HG02623 (cell line): Measurements from ENCODE around the gene RUNDC3A.
A peak's percentile ranks its signal among the peaks of the same experiment; 100 is the strongest.
"Not testable (repeated sequence)": the region's sequence is repeated elsewhere in the genome, so short reads cannot be mapped to it uniquely, and the experiment has no call there.

Experiments
- ATAC-seq: cut with Tn5 transposase; IDR thresholded peaks from one replicate; pipeline ENCODE4 v1.9.1; 2021; ENCODE audit warnings: moderate library complexity; ENCODE audit not compliant: unreplicated experiment

RUNDC3A gene

DNA sequence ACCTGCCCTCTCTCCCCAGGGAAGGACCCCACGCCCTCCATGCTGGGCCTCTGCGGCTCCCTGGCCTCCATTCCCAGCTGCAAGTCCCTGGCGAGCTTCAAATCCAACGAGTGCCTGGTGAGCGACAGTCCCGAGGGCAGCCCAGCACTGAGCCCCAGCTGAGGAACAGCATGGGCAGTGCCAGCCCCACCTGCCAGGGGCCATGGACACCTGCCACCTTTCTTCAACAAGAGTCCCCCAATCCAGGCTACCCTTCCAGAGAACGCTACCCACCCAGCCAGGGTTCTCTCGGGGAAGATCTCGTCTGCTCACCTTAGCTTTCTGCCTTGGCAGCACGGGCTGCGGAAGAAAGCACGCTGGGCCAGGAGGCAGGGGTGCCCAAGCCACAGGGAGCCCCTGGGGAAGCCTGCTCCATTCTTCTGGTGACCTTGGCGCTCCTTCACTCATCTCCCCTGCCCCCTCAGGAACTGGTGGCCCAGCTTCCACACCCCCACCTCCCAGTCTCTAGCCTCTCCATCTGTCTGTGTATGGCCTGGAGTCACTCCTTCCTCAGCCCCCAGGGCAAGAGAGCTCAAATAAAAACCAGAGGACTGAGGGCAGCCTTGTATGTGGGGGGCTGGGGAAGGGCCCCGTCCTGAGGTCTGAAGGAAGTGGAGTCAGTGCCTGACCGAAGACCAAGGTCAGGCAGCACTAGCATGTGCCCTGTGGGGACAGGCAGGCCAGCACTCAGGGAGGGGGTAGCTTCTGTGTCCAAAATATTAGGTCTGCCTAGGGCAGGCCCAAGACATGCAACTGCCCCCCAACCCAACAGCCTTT, 9.9 kb downstream of the RUNDC3A start:
- no peak for ATAC-seq

DNA sequence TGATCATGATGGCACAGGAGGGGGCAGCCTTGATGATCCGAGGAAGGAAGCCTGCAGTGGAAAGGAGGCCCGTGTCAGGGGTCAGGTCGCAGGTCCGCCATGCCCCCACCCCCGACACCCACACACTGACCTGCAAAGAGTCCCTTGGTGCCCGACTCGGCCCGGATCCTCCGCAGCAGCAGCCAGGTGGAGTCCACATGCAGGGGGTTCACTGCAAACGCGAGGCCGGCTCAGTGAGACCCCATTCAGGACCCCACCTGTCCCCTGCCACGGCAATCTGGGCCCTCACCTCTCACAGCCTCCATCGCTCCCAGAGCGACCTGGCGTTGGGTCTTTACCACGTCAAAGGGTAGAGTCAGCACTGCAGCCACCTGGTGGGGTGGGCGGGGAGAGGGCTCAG, 11.7 kb downstream of the RUNDC3A start:
- no peak for ATAC-seq

DNA sequence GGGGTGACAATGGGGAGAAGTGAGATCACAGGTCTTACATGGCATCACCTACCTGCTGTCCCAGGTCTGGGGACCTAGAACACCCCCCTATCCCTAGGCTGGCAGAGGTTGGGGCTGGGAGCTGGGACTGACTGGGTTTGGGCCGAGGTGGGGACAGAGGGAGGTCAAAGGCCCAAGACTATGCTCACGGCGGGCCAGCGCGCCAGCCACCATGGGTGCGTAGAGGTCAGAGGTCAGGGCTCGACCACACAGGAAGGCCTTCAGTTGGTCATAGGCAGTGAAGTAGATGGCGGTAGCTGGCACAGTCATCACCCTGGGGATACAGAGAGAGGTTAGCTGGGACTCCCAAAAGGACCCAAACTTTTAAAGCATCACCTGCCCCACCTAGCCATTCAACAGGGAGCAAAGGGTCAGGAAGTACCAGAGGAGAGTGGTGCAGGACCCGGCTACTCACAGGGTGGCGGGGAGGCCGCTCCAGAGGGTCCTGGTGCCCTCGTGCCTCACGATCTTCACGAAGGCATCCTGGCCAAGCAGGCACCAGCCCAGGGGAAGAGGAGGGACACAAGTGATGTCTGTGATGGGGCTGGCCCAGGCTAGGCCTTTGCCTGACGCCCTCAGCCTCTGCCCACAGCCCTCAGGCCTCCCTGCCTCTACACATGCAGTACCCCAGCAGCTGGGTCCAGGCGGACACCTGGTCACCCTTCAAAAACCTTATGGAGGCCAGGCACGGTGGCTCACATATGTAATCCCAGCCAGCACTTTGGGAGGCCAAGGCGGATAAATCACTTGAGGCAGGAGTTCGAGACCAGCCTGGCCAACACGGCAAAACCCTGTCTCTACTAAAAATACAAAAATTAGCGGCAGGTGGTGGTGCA, 13.1 kb downstream of the RUNDC3A start:
- ATAC-seq = no peak

DNA sequence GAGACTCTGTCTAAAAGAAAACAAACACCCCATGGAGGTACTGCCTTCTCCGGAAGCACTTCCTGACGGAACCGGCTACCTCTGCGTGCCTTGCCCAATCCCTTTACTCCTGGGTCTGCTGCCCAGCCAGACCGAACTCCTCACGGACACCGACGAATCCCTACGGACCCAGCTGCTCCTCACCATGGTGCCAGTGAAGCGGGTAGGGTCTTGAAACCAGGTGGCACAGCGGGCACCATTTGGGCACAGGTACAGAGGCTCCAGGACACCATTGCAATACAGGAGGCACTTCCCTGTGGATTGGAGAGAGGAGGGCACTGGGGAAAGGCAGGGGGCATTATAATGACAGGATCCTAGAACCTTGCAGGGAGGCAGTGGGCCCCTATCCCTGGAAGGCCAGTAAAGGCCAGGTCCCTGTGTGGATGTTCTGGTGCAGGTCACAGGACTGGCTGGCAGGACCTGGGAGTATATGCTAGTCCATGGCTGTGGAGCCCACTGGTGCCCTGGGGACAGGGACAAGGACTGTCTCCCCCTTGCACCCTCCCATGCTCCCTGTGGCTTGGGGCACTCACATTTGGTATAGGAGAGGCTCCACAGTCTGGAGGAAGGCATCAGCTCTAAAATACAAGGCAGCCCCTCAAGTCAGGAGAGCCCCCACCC, 14.0 kb downstream of the RUNDC3A start:
- ATAC-seq = no peak

DNA sequence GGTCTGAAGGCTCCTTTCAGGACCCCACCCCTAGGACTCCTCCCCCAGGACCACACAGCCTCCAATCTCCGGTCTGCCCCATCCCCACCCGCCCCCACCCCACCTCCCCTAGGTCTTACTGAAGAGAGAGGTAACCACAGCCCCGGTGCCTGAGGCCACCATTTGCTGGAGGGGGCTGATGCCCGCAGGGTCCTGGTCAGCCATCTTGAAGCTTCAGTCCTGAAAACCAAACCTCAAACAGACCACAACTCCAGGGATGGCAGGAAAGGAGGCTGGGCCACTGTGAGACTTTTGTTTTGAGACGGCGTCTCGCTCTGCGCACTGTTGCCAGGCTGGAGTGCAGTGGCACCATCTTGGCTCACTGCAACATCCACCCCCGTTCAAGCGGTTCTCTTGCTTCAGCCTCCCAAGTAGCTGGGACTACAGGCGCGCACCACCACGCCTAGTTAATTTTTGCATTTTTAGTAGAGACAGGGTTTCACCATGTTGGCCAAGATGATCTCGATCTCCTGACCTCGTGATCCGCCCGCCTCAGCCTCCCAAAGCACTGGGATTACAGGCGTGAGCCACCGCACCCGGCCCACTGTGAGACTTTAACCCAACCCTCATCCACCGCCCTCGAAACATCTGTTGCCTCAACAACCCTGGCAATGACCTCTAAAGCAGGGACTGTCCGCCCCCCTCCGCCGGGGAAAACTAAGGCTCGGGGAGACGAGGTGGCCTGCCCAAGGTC, 15.1 kb downstream of the RUNDC3A start:
- ATAC-seq = no peak

DNA sequence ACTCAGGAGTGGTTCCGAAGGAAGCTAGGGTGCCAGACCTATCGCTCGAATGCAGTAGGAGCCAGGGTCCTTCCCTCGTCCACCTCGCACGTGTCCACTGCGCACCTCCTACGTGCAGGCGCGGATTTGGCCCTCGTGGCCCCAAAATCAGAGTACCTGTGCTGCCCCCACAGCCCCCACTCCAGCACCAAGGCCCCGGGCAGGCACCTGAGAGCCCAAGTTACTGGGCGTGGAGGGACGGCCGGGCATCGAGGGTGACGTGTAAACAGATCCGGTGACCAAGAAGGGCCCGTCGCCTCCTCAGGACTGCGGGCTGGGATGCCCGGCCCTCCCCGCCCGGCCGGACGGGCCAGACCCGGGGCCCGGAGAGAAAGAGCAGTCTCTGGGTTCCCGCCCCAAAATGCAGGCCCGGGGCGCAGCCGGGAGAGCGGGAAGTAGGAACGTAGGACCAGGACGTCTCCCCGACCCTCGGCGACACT, 15.7 kb downstream of the RUNDC3A start:
- no peak for ATAC-seq

DNA sequence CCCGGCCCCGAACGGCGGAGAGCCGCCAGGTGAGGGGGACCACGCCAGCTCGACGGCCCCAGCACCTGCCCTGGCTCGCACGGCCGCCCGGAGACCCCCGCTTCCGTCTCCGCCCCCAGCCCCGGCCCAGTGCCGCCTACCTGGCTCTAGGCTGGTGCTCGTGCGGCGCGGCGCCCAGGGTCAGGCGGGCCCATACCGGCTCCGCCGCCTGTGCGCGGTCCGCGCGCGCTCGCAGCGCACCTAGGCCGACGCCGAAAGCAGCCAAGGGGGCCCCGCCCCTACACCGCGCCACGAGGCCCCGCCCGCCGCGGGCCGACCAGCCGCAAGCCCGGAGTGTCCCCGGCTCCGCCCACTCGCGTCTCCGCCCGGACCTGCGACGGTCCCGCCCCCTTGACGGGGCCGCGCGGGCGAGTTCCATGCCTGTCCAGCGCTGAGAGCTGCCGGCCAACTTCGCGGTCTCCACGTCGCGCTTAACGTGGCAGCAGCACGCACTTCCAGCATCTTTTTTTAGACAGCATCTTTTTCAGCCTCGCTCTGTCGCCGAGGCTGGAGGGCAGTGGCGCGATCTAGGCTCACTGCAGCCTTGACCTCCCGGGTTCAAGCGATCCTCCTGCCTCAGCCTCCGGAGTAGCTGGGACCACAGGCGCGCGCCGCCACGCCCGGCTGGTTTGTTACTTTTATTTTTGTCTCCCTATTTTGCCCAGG, 16.3 kb downstream of the RUNDC3A start, which contains the start of gene SLC25A39:
SLC25A39 (minus strand) TSS at position 253 of the 705 bp plus-strand sequence. CDS start 1,261 bp downstream, outside the sequence.
- peak; percentile 61 for ATAC-seq

DNA sequence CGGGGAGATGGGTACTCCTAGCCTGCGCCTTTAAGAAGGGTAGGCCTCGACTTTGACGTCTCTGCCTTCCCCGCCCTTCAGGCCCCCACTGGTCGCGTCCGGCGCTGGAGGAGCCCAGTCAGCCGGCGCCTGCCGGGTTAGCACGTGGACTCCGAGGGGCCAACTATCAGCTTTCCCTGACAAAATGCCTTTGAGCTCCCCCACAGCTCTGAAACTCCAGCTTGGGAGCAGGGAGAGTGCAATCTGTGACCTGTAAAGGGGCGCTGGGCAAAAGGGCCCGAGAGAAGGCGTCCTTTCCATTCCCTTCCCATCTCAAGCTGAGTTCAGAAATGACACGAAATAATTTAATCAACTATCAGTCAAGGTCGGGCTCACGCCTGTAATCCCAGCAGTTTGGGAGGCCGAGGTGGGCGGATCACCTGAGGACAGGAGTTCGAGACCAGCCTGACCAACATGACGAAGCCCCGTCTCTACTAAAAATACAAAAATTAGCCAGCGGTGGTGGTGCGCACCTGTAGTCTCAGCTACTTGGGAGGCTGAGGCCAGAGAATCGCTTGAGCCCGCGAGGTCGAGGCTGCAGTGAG, 18.6 kb downstream of the RUNDC3A start:
- peak; percentile 43 for ATAC-seq

DNA sequence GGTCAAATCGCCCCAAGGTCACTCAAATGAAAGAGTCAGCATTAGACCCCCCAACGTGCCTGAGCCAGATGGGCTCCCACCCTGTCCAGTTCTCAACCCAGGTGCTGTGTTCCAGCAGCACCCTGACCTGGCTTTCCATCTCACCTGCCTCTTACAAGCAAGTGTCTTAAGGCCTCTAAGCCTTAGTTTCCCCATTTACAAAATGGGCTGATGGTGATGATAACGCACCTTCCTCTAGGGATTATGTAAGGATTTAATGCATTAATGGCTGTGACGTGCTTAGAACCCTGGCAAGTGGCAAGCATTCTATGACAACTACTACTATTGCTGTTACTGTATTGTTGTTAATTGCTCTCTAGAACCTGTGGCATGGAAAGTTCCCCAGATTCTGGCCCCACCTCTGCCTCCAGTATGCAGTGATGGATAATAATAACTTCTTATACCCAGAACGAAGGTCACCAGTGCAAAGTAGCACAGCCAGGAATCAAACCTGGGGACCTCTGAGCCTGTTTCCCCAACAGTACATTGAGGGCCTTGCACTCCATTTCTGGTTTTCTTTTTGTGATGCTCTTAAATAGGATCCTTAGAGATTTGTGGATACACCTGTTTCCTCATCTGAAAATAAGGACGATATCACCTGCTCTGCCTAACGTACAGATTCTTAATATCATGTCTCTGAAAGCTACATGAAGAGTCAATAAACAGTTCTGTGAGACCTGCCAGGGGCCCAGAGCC, 19.5 kb downstream of the RUNDC3A start:
- no peak for ATAC-seq

DNA sequence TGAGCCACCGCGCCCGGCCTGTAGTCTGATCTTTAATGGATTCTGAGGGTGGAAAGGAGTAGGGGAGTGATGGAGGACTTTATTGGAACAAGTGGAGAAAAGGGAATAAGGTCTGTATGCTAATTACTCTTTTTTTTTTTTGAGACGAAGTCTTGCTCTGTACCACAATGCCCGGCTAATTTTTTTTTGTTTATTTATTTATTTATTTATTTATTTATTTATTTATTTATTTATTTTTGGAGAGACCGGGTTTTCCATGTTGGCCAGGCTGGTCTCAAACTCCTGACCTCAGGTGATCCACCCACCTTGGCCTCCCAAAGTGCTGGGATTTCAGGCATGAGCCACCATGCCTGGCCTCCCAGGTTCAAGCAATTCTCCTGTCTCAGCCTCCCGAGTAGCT, 21.1 kb downstream of the RUNDC3A start:
- ATAC-seq = not testable (repeated sequence)

DNA sequence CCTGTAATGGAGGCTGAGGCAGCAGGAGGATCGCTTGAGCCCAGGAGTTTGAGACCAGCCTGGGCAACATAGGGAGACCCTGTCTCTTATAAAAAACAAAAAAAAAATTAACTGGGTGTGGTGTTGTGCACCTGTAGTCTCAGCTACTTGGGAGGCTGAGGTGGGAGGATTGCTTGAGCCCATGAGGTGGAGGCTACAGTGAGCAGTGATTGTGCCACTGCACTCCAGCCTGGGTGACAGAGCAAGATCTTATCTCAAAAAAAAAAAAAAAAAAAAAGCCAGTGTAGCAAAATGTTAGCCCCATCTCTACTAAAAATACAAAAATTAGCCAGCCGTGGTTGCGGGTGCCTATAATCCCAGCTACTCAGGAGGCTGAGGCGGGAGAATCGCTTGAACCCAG, 21.9 kb downstream of the RUNDC3A start:
- ATAC-seq = not testable (repeated sequence)

DNA sequence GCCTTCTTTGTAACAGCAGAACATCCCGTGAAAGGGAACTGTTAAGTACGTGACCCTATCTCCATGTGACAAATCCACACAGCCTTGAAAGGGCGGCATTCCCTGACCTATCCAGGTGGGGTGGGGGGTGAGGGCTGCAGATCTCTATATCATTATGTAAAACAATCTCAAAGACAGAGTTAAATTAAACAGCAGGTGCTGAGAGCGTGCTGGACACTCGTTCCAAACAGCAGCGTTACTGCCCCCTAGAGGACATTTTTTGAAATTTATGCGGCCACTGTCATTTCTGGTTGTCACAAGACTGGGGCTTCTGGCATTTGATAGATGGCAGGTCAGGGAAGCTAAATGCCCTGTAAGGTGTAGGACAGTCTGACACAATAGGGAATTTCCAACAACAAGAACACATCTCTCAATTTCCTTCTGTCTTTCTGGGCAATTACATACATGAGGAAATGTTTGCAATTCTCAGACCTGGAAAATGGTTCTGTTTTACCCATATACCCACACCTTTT, 22.9 kb downstream of the RUNDC3A start:
- ATAC-seq = no peak

DNA sequence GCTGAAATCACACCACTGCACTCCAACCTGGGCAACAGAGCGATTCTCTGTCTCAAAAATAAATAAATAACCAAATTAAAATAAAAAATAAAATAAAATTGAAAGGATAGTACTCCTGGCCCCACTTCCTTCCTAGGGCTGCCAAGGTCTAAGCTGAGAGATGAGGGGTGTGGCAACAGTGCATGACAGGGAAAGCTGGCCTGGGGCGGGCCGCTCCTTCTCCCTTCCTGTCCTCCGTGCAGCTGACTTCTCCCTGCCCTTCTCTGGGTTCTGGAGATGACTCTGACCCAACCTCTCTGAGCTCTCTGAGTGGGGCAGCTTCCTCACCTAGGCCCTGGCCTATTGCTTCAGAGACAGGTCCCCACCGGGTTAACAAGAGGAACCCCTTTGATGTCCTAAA, 25.0 kb downstream of the RUNDC3A start:
- ATAC-seq = no peak

DNA sequence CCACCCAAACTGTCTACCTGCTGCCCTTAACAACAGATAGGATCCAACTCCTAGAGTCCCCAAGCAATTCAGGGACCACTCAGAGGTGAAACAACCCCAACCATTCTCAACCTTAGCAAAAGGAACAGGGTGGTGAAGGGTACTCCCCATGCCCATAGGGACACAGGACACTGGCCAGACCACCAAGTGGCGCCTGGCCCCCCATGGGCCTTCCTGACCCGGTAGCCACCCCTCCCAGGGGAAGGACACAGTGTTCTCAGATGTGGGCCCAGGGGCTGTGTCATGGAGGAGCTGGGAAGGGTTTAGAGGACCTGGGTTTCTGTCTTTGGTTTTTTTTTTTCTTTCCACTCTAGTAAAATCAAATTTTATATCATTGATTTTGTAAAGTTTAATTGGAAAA, 25.9 kb downstream of the RUNDC3A start:
- ATAC-seq = no peak

DNA sequence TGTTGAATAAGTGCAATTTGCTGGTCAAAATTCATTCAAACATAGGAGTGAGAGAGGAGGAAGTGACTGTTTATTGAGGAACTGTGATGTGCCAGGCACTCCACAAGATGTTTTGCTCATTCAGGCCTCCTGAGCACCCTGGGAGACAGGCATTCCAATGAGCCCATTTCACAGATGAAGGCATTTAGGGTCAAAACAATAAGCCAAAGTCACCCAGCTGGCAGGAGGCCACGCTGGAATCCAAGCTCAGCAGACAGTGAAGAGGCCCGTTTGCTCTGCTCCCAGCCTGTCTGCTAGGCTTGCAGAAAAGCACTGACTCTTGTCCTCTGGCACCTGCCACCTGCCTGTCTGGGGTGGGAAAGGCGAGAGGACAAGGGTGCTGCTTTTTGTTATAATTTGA, 26.3 kb downstream of the RUNDC3A start:
- no peak for ATAC-seq

DNA sequence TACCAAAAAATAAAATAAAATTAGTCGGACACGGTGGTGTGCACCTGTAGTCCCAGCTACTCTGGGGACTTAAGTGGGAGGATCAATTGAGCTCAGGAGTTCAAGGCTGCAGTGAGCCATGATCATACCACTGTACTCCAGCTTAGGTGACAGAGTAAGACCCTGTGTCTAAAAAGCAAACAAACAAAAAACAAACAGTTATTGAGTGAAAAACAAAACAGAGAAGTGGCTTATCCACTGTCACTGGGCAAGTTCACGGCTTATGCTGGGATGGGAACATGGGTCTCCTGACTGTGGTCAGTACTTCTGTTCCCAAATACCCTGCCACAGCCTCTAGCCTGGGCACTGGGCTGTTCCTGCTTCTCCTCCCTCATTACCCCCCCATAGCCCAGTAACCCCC, 27.2 kb downstream of the RUNDC3A start:
- no peak for ATAC-seq

DNA sequence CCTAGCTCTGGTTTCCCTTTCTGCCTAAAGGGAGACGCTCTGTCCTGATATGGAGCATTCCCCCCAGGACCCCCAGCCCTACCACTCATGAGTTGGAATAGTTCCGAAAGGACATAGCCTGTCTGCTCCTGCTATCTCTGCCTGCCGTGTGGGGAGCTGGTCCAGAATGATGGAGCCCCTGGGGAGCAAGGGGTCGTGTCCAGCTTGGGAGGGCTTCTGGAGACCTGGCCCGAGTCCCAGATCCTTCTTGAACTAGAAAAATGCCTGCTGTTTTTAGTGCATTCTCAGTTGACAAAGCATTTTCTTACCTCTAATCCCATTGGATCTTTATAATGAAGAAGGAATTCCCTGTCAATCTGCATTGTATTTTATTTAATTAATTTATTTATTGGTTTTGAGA, 27.6 kb downstream of the RUNDC3A start:
- ATAC-seq = no peak

DNA sequence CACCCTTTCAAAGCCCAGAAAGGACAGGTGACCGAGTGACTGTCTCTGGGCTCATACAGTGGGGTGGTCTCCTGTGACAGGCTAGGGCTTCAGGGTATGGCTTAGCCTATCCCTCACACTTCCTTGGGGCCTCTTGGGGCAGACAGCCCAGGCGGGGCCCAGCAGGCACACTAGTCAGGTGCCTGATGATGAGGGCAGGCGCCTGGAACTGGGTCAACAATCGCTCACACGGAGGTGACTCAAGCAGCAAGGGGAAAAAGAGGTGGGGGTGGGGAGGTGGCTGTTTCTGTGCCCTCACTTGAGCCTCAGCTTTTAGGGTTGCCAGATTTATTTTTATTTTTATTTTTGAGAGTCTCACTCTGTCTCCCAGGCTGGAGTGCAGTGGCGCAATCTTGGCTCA, 30.3 kb downstream of the RUNDC3A start:
- no peak for ATAC-seq

DNA sequence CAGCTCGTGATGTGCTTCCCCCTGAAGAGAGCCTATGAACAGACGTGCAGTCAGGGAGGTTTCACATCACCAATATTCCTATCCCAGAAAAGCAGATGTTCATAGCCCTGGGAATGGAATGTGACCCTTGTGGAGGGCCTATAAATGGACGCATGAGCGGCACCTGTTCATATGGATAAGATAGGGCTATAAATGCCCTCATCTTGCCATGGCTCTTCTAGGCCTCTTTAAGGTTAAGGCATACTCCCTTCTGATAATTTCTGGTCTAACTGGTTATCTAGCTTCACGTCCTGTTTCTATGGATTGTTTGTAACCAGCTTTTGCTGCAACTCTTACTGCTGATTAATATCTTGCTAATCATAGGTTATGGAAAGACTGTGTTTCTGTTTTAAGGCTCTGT, 32.2 kb downstream of the RUNDC3A start:
- ATAC-seq = not testable (repeated sequence)
